ENCODE measurements around the gene IQCN.

The IQCN gene

GRCh38 chr19:18219911-18220631 is 54.2 kb downstream of the IQCN start:
- H3K18ac ChIP-seq (ENCODE audit: low read length): peak overlapping the region; percentile 81
- no peak overlapping the region for H3K4me2 ChIP-seq (ENCODE audit: insufficient read depth, low read length, poor library complexity, severe bottlenecking)
- H3K23ac ChIP-seq (ENCODE audit: low read depth, low read length, poor library complexity): peak overlapping the region; percentile 18
- H2BK120ac ChIP-seq (ENCODE audit: low read depth, low read length): no peak overlapping the region
- H3K4ac ChIP-seq (ENCODE audit: low read length): no peak overlapping the region
- H3K27me3 ChIP-seq (ENCODE audit: control insufficient read depth in 3 of 3, insufficient read depth in 3 of 3, low read depth in 1 of 3, low read length in 3 of 3): peaks cover 5 to 38% (median 18%) of the 10 kb centered on the region in 3 experiments
- H2BK5ac ChIP-seq (ENCODE audit: low read length): no peak overlapping the region
- H2AFZ ChIP-seq (ENCODE audit: low read length): no peak overlapping the region
- no peak overlapping the region for H3K9ac ChIP-seq (ENCODE audit: low read depth, low read length, poor library complexity)
- WGBS, 2 donors (ENCODE audit: extremely low coverage in 2 of 2, insufficient read length in 2 of 2, insufficient replicate concordance in 1 of 2): no CpG with 5 or more reads among the region's 28 CpGs
- H2AK5ac ChIP-seq (ENCODE audit: low read depth, low read length): peak overlapping the region; percentile 40
- H2BK15ac ChIP-seq (ENCODE audit: low read length): no peak overlapping the region
- no peak overlapping the region for H2BK12ac ChIP-seq (ENCODE audit: low read length)
- no peaks in the 10 kb centered on the region for H3K36me3 ChIP-seq (replicated peaks in 1 of 2; ENCODE audit: control insufficient read depth in 2 of 2, insufficient read depth in 2 of 2, low read length in 2 of 2)
- no peak overlapping the region for H3K27ac ChIP-seq (replicated peaks; ENCODE audit: low read length)
- H4K91ac ChIP-seq (ENCODE audit: low read depth, low read length, poor library complexity): no peak overlapping the region
- peaks cover 2 to 5% of the 10 kb centered on the region in 2 donors for H3K4me1 ChIP-seq (ENCODE audit: control insufficient read depth in 2 of 2, insufficient read depth in 1 of 2, low read depth in 1 of 2, low read length in 2 of 2)
- H3K4me3 ChIP-seq (ENCODE audit: low read length in 2 of 2): no peak overlapping the region
- no peak overlapping the region for H3K14ac ChIP-seq (ENCODE audit: low read length)
- no peaks in the 10 kb centered on the region for H3K79me1 ChIP-seq (ENCODE audit: low read depth, low read length)
- peaks cover 0 to 3% of the 10 kb centered on the region in 2 donors for H3K9me3 ChIP-seq (replicated peaks in 1 of 2; ENCODE audit: control insufficient read depth in 2 of 2, insufficient read depth in 1 of 2, low read depth in 1 of 2, low read length in 2 of 2)
- no peak for DNase-seq (ENCODE audit: low spot score)
- H4K8ac ChIP-seq (ENCODE audit: low read depth, low read length): no peak overlapping the region

GRCh38 chr19:18218600-18218999 is 55.7 kb downstream of the IQCN start:
- Histone ChIP-seq H2BK12ac (ENCODE audit: low read length) (no peak overlapping the region), H2AFZ (ENCODE audit: low read length) (no peak overlapping the region), H3K79me1 (ENCODE audit: low read depth, low read length) (no peaks in the 10 kb centered on the region), H3K4me3 (ENCODE audit: low read length in 2 of 2) (no peak overlapping the region), H2BK5ac (ENCODE audit: low read length) (no peak overlapping the region), H3K9me3 (replicated peaks in 1 of 2; ENCODE audit: control insufficient read depth in 2 of 2, insufficient read depth in 1 of 2, low read depth in 1 of 2, low read length in 2 of 2) (peaks cover 0 to 3% of the 10 kb centered on the region in 2 donors), H2AK5ac (ENCODE audit: low read depth, low read length) (peak overlapping the region; percentile 81), H3K27ac (replicated peaks; ENCODE audit: low read length) (no peak overlapping the region), H2BK120ac (ENCODE audit: low read depth, low read length) (no peak overlapping the region), H3K4me1 (ENCODE audit: control insufficient read depth in 2 of 2, insufficient read depth in 1 of 2, low read depth in 1 of 2, low read length in 2 of 2) (peaks cover 0 to 1% of the 10 kb centered on the region in 2 donors), H3K14ac (ENCODE audit: low read length) (peak overlapping the region; percentile 67), H3K18ac (ENCODE audit: low read length) (no peak overlapping the region), H3K36me3 (replicated peaks in 1 of 2; ENCODE audit: control insufficient read depth in 2 of 2, insufficient read depth in 2 of 2, low read length in 2 of 2) (no peaks in the 10 kb centered on the region), H4K91ac (ENCODE audit: low read depth, low read length, poor library complexity) (no peak overlapping the region), H3K27me3 (ENCODE audit: control insufficient read depth in 3 of 3, insufficient read depth in 3 of 3, low read depth in 1 of 3, low read length in 3 of 3) (peaks cover 0 to 33% (median 13%) of the 10 kb centered on the region in 3 experiments), H4K8ac (ENCODE audit: low read depth, low read length) (no peak overlapping the region), H3K9ac (ENCODE audit: low read depth, low read length, poor library complexity) (no peak overlapping the region), H2BK15ac (ENCODE audit: low read length) (no peak overlapping the region), H3K4ac (ENCODE audit: low read length) (no peak overlapping the region), H3K23ac (ENCODE audit: low read depth, low read length, poor library complexity) (peak overlapping the region; percentile 75), H3K4me2 (ENCODE audit: insufficient read depth, low read length, poor library complexity, severe bottlenecking) (no peak overlapping the region)
- DNase-seq (ENCODE audit: low spot score): no peak
- no CpG with 5 or more reads among the region's 3 CpGs for WGBS, 2 donors (ENCODE audit: extremely low coverage in 2 of 2, insufficient read length in 2 of 2, insufficient replicate concordance in 1 of 2)

- no peak overlapping the region for H2BK12ac ChIP-seq (ENCODE audit: low read length)
- no peak for DNase-seq (ENCODE audit: low spot score)
Observed at GRCh38 chr19:18218159-18218558, 56.1 kb downstream of the IQCN start.

GRCh38 chr19:18216789-18217188 is 57.5 kb downstream of the IQCN start:
- no peaks in the 10 kb centered on the region for H3K79me1 ChIP-seq (ENCODE audit: low read depth, low read length)
- WGBS, 2 donors (ENCODE audit: extremely low coverage in 2 of 2, insufficient read length in 2 of 2, insufficient replicate concordance in 1 of 2): no CpG with 5 or more reads among the region's 8 CpGs
- peak overlapping the region; percentile 85 for H2BK15ac ChIP-seq (ENCODE audit: low read length)
- no peak overlapping the region for H4K8ac ChIP-seq (ENCODE audit: low read depth, low read length)
- no peak overlapping the region for H3K4ac ChIP-seq (ENCODE audit: low read length)
- no peak for DNase-seq (ENCODE audit: low spot score)
- no peak overlapping the region for H4K91ac ChIP-seq (ENCODE audit: low read depth, low read length, poor library complexity)
- H3K27ac ChIP-seq (replicated peaks; ENCODE audit: low read length): no peak overlapping the region
- no peak overlapping the region for H2AFZ ChIP-seq (ENCODE audit: low read length)
- H3K14ac ChIP-seq (ENCODE audit: low read length): no peak overlapping the region
- peaks cover 0 to 3% of the 10 kb centered on the region in 2 donors for H3K9me3 ChIP-seq (replicated peaks in 1 of 2; ENCODE audit: control insufficient read depth in 2 of 2, insufficient read depth in 1 of 2, low read depth in 1 of 2, low read length in 2 of 2)
- H3K36me3 ChIP-seq (replicated peaks in 1 of 2; ENCODE audit: control insufficient read depth in 2 of 2, insufficient read depth in 2 of 2, low read length in 2 of 2): no peaks in the 10 kb centered on the region
- H3K18ac ChIP-seq (ENCODE audit: low read length): no peak overlapping the region
- no peak overlapping the region for H2BK5ac ChIP-seq (ENCODE audit: low read length)
- H2BK120ac ChIP-seq (ENCODE audit: low read depth, low read length): no peak overlapping the region
- no peak overlapping the region for H2BK12ac ChIP-seq (ENCODE audit: low read length)
- H3K4me1 ChIP-seq (ENCODE audit: control insufficient read depth in 2 of 2, insufficient read depth in 1 of 2, low read depth in 1 of 2, low read length in 2 of 2): no peaks in the 10 kb centered on the region
- no peak overlapping the region for H3K4me2 ChIP-seq (ENCODE audit: insufficient read depth, low read length, poor library complexity, severe bottlenecking)
- H3K23ac ChIP-seq (ENCODE audit: low read depth, low read length, poor library complexity): no peak overlapping the region
- H3K9ac ChIP-seq (ENCODE audit: low read depth, low read length, poor library complexity): peak overlapping the region; percentile 60
- no peak overlapping the region for H3K4me3 ChIP-seq (ENCODE audit: low read length in 2 of 2)
- H3K27me3 ChIP-seq (ENCODE audit: control insufficient read depth in 3 of 3, insufficient read depth in 3 of 3, low read depth in 1 of 3, low read length in 3 of 3): peaks cover 0 to 27% (median 13%) of the 10 kb centered on the region in 3 experiments
- no peak overlapping the region for H2AK5ac ChIP-seq (ENCODE audit: low read depth, low read length)

More at GRCh38 chr19:18218159-18218558, 56.1 kb downstream of the IQCN start:
- H3K18ac ChIP-seq (ENCODE audit: low read length): peak overlapping the region; percentile 84
- peak overlapping the region; percentile 75 for H3K23ac ChIP-seq (ENCODE audit: low read depth, low read length, poor library complexity)
- no peaks in the 10 kb centered on the region for H3K79me1 ChIP-seq (ENCODE audit: low read depth, low read length)
- H3K27me3 ChIP-seq (ENCODE audit: control insufficient read depth in 3 of 3, insufficient read depth in 3 of 3, low read depth in 1 of 3, low read length in 3 of 3): peaks cover 0 to 33% (median 13%) of the 10 kb centered on the region in 3 experiments
- no peak overlapping the region for H4K91ac ChIP-seq (ENCODE audit: low read depth, low read length, poor library complexity)
- H3K4me2 ChIP-seq (ENCODE audit: insufficient read depth, low read length, poor library complexity, severe bottlenecking): no peak overlapping the region
- peak overlapping the region; percentile 21 for H3K9ac ChIP-seq (ENCODE audit: low read depth, low read length, poor library complexity)
- H3K4ac ChIP-seq (ENCODE audit: low read length): no peak overlapping the region
- no peaks in the 10 kb centered on the region for H3K36me3 ChIP-seq (replicated peaks in 1 of 2; ENCODE audit: control insufficient read depth in 2 of 2, insufficient read depth in 2 of 2, low read length in 2 of 2)
- H3K9me3 ChIP-seq (replicated peaks in 1 of 2; ENCODE audit: control insufficient read depth in 2 of 2, insufficient read depth in 1 of 2, low read depth in 1 of 2, low read length in 2 of 2): peaks cover 0 to 5% of the 10 kb centered on the region in 2 donors
- H3K14ac ChIP-seq (ENCODE audit: low read length): peak overlapping the region; percentile 67
- H3K4me1 ChIP-seq (ENCODE audit: control insufficient read depth in 2 of 2, insufficient read depth in 1 of 2, low read depth in 1 of 2, low read length in 2 of 2): no peaks in the 10 kb centered on the region
- peak overlapping the region; percentile 81 for H2AK5ac ChIP-seq (ENCODE audit: low read depth, low read length)
- H2BK15ac ChIP-seq (ENCODE audit: low read length): peak overlapping the region; percentile 7
- no peak overlapping the region for H2AFZ ChIP-seq (ENCODE audit: low read length)
- no peak overlapping the region for H2BK5ac ChIP-seq (ENCODE audit: low read length)
- H2BK120ac ChIP-seq (ENCODE audit: low read depth, low read length): peak overlapping the region; percentile 50
- WGBS, 2 donors (ENCODE audit: extremely low coverage in 2 of 2, insufficient read length in 2 of 2, insufficient replicate concordance in 1 of 2): no CpG with 5 or more reads among the region's 17 CpGs
- H3K27ac ChIP-seq (replicated peaks; ENCODE audit: low read length): no peak overlapping the region
- H3K4me3 ChIP-seq (ENCODE audit: low read length in 2 of 2): no peak overlapping the region
- no peak overlapping the region for H4K8ac ChIP-seq (ENCODE audit: low read depth, low read length)

Measured in neuronal stem cell (in vitro differentiated cells).